NCI-H1930 (cell line): ENCODE measurements around the gene ARHGAP26.

Experiments
- DNase-seq, 2 experiments: peaks; one replicate each; lab custom pipeline; 2025; lab: John Stamatoyannopoulos, UW

The ARHGAP26 gene

DNA sequence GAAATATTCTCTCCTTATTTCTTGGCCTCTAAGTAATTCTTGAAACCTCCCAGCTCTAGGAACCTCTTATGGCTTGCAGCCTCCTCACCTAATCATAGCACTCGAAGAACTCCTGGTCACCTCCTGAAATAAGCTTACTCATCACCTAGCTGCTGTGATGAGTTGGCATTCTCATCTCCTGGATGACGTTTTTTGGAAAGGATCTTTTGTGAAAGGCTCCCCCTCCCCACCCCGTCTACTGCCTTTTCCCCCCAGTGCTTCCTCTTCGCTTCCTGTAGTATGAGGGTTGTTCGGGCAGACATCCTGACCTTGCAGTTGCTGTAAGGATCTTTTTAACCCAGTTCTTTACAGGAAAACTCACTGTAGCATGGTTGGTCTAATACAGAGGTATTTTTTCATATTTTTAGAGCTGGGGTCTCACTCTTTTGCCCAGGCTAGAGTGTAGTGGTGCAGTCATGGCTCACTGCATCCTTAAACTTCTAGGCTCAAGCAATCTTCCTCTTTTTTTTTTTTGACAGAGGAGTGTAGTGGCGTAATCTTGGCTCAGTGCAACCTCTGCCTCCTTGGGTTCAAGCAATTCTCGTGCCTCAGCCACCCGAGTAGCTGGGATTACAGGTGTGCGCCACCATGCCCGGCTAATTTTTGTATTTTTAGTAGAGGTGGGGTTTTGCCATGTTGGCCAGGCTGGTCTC, 41.8 kb downstream of the ARHGAP26 start:
- DNase-seq: no peak

DNA sequence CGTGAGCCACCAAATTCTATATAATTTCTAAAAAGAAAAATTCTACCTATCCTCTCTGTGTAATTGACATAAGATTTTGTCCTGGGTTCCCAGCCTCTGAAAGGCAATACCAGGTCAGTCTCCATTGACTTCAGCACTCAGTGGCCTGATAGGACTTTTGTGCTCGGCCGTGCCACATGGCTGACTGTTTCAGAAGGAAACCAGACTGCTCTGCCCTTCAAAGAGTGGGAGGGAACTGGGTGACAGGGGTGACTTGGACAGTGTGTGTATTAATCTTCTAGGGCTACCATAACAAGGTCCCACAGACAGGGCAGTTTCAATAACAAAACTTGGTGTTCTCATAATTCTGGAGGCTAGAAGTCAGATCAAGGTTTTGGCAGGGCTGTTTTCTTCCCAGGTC, 43.0 kb downstream of the ARHGAP26 start:
- DNase-seq: no peak

DNA sequence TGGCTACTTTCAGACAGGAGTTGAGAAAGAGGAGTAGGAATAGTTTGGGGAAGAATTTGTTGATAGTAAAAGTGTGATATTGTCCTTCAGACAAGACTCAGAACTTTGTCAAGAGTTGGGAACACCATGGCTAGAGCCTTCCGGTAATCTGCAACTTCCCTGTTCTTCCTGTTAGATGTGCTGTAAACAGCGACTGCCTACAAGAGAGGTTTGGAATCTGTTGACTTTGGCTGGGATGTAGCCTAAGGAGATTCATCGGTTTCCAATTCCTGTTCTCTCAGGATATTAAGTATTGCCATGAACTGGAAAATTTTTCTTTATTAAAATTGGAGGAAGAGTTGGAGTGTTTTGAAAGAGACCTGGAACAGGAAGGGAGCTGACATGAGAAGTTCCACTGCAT, 43.9 kb downstream of the ARHGAP26 start:
- DNase-seq: no peak

DNA sequence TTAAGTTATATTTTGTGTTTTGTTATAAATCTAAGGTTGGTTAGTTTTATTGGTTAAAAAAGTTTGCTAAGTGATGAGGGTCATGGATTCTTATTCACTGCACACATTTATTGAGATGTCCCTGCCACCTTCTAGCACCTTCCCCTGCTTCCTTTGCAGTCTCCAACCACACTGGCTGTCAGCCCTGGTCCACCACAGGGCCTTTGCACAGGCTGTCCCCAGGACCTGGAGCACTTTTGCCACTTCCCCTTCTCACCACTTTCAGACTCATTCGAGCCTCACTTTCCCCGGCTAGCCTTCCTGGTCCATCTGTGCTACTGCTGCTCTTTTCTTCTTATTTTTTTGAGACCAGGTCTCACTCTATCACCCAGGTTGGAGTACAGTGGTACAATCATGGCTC, 45.3 kb downstream of the ARHGAP26 start:
- DNase-seq: no peak

DNA sequence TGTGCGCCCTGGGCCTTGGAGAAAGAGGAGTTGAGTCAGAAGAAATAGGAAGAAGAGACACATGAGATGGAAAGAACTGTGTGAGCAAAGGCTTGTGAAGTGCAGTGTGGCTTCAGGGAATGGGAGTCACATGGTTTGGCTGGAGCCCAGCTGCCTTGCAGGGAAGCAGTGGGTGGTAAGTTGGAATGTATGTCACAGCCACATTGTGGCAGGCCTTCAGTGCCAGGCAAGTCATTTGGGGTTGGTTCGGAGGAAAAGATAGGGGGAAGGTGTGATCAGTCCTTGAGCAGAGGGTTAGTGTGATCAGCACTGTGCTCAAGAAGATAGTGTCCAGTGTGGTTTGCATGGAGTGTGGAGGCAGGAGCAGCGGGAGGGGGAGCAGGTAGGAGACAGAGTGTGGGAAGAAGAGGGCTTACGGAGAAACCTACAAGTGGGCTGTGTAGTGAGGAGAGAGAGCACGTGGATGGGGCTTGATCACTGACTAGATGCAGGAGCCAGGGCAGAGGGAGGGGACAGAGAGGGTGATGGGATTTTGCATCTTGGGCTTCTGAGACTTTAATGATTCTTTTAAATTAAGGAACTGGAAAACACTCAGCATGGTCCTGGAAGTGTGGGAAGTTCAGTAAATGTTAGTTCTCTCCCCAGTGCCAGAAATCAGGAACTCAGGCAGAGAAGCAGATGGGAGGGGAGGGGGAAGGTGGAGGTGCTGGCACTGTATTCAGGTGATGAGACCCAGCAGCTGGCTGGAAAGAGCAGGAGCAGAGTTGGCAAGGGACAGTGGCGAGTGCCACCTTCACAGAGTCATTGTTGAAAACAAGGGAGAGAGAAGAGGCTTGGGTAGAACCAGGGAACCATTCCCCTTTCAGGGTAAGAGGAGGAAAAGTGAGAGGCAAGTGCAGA, 46.6 kb downstream of the ARHGAP26 start:
- DNase-seq: no peak

DNA sequence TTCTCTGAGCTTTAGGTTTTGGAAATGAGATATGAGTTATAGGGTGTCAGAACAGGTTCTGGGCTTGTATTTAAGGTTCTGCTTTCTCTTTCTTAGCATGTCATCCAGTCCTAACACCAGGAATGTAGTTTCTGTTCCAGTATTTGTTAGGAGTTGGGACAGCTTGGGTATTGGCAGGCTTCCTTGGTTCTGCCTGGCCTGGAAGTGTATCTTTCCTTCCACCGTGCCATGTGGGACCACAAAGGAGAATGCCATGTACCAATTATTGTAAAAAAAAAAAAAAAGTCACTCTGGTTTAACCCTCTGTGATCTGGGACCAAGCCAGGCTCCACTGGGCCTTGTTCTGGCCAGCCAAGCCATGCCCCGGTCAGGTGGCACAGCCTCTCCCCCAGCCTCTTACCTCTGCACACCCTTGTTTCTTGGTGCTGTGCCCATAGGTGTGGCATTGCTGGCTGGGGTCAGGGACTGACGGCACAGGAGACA, 47.8 kb downstream of the ARHGAP26 start:
- DNase-seq: no peak

DNA sequence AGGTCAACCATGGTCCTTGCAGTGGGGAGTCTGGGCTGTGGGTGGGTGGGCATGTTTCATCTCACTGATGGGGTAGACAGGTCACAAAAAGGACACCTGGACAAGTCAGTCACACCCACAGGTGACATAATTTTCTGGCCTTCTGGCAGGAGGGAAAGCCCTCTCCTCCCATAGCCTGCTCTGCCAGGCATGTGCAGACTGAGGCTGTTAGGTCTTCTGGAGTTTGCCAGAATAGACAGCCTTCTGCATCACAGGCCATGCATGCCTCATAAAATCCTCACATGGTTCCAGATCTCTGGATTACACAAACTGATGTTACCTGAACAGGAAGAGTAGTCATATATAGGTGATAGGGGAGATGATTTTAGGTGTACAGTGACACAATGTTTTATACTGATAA, 49.1 kb downstream of the ARHGAP26 start:
- DNase-seq: no peak

DNA sequence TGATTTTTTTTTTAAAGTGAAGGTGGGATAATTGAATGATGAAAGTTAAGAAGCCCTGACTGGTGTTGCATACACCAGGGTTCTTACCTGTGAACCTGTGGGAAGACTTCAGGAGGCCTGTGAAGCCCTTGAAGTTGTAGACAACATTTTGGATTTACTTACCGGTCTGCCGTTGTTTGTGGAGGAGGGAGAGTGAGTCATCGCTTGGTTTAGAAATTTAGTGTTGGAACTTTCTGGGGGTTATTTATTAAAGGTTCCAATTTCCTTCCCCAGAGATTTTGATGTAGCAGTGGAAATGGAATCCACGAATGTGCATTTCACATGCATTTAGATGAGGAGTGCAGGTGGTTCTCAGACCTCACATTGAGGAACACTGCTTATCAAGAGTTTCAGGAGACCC, 49.6 kb downstream of the ARHGAP26 start:
- DNase-seq: no peak

DNA sequence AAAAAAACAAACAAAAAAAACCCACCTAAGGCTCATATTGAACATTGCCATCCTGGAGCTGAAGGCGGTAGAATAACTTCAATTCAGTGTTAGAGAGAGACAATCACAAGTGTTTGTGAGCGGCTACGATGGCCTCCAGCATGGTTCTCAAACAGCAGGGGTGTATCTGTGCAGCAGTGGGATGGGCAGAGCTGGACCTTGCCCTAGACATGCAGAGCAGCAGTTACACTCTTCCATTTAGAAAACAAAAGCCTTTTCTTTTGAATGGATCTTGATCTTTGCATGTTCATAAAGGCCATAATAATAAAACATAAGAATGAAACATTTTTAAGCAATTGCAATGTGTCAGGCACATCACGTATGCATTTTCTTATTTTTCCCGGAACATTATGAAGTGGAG, 50.3 kb downstream of the ARHGAP26 start:
- no peak for DNase-seq

DNA sequence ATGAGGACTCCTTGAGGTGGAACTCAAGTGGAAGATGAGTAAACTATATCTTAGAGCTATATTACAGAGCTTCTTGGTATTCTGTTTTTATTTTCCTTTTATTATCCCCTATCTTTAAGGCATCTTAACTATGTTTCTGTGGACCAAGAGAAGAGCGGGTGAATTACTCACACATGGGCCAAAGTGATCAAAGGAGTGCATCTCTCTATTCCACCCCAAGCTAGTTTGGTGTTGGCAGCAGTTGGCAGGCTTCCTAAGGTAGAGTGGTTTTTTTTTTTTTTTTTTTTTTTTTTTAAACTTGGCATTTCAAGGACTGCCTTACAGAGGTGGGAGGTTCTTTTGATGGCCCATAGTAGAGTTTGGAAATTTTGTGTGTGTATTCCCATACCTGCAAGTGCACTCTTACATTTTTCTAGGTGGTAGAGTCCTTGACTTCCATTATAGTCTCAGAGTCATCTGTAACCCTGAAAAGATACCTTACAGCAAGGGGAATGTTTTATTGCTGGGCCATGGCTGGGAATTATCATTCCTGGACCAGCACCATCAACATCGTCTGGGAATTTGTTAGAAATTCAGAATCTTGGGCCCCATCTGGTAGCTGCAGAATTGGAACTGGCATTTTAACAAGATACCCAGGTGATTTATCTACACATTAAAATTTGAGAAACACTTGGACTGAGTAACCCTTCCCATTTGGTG, 51.0 kb downstream of the ARHGAP26 start:
- DNase-seq: no peak

DNA sequence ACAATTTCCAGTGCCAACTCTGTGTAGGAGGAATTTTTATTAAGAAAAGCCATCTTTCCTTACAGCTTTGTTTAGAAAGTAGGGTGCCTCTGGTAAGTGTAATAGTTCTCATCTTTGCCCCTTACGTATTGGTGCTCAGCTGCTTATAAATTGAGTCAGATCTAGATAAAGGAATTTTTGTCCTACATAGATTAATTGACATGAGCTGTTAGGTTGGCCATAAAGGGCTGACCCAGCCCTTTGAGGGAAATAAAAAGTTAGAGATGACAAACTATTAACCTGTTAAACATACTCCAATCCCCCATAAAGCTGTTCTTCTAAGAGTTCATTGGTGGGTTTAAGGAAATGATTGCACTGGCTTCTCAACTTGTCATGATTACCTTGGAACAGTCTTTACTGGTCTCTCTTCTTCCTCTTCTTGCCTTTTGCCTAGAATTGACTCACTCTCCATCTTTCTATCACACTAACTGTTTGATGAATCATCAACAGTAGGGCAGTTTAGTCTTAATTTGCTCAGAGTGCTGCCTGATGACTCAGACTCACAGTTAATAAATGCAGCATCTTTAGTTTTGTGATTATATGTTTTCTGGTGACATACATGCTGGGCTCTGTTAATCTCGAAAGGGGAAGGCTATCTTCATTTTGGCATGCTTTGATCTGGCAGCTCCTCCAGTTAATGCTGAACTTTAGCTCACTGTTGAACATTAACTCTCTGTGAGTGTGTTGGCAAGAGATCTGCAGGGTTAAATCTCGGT, 51.7 kb downstream of the ARHGAP26 start:
- DNase-seq: no peak

DNA sequence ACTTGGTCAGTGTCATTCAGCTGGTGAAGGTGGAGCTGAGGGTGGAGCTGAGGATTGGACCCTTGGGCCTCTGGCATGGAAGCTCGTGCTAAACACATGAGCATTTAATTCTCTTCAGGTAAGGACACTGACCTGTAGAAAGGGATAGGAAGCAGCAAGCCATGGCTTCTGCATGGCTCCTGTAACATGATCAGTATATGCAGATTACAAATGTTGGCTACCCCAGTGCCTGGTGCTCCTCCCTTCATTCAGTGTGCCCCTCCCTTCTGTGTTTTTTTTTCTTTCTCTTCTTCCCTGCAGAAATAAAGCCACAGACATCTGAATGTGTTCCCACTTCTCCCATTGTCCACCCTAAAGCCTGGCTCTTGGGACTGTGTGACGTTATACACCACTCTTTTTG, 52.9 kb downstream of the ARHGAP26 start:
- no peak for DNase-seq

DNA sequence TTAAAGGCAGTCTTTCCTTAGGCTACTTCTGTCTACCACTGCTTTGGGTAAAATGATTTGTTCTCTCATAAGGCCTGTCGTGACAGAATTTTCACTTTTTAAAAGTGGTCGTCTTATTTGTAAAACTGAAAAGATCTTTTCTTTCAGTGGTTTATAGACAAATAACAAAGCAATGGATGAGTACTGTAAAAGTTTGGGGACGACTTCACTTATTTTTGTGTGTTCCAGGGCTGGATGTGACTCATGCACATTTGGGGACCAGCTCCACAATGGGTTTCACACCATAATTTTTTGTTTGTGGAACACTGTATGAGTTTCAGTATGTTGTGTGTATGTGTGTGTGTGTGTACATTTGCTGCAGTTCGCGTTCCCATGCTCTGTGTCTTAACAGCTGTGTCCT, 53.6 kb downstream of the ARHGAP26 start:
- DNase-seq: no peak

DNA sequence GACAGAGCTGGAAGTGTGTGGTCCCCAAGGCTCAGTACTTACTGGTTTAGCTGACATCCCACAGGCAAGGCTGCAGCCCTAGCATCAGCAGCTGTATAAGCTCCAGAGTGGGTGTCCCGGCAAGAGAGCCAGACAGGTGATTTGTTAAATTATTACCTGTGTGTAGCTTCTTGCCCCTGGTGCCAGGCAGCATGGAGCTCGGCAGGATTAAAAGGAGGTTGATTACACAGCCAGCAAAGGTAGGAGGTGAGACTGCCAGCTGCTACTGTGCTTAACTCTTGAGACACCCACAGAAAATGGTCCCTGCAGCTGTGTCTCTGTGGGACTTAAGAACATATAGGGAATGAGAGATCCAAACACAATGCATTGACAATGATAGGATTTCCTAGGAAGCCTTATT, 54.2 kb downstream of the ARHGAP26 start:
- DNase-seq: no peak

DNA sequence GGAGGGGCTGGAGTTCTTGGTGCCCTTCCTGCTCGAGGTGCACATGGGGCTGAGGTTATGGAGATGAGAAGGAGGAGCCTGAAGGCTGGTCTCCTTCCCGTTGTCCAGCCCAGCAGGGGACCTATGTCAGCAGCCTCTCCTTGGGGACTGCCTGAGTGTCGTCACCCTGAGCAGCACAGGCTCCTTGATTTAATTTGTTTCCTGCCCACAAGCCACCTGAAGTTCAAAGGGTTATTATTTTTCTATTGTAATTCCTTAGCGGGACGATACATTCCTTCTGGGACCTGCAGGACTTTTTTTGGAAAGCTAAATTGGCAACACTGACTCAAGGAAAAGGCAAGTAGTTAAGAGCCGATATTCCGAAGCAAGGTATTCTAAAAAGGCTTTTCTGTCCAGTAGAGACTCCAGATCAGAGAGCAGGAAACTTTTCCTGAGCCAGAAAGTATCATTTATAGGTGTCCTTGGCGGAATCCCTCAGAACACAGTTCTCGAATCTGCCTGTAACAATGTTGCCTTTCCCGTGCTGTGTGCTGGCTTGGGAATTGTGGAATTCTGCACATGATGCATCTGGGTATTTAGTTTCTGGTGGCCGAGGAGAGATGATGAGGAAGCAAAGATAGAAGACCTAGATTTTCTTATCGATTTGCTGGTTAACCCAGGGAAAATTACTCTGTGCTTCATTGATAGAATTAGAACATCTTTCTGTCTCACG, 55.4 kb downstream of the ARHGAP26 start:
- no peak for DNase-seq

DNA sequence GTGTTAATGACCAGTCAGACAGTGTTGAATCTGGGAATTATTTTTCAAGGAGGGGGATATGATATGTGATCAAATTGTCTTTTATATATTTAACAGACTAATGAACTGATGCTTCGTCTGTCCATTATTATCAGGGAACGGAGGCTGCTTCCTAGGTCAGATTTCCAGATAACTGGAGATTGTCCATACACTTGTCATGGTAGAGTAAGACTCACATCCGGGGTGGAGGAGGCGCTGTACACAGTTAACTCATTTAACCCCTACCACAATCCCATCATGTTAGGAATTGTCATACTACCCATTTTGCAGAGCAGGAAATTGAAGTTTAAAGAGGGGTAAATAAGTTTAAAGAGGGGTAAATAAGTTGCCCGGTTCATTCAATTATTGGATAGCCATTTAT, 55.9 kb downstream of the ARHGAP26 start:
- DNase-seq: no peak

DNA sequence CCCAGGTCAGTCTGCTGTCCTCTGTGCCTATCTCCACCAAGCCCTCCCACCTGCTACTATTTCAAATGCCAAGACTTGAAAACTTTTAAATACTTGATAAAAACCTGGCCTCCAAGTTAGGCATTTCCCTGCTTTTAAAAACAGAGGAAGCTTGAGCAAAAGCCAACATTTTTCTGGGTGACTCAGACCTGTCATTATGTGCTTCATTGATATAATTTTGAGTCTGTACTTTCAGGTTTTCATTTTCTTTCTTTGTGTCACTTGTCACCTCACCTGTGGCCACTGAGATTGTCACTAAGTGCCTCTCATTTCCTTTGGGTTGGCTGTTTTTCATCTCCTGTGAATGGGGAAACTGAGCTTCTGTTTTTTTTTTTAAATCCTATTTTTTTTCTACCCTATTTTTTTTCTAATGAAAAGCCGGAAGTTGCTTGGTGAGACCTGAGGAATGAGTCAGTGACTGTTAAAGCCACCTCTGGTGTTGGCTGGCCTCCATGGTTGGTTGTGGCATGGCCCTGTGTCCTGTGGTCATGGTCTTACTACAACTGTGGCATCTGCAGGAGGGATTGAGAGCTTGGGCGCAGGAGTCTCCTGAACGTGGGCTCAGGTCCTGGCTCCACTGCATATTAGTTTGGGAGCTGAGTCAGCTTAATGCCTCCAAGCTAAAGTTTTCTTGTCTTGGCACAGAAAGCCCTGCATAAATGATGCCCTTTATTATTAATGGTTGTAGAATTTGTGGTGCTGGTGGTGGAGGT, 56.7 kb downstream of the ARHGAP26 start:
- no peak for DNase-seq

DNA sequence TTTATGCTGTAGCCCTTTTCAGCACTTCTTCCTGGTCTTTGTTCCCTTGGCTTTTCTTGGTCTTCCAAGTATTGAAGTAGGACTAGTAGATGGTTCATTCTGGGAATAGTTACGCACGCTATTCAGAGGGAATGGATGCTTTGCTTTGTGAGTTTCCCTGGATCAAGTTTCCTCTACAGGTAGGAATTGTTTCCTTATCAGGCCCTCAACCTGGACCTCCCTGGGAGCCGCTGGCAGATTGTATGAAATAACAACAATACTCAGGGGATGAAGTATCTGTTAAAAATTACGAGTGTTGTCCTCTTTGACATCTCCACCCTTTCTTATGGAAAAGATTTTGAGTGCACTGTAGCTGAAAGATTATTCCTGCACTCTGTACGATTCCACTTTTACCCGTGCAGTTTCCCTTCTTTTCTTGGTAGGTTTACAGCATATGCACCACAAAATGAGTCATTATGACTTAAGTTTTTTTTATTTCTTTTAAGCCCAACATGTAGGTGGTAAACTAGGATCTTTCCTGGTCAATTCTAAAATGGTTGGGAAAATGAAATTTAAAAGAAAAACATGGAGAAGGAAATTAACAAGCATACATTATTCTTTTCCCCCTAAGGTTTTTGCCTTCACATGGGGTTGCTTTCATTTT, 57.9 kb downstream of the ARHGAP26 start:
- DNase-seq: no peak

DNA sequence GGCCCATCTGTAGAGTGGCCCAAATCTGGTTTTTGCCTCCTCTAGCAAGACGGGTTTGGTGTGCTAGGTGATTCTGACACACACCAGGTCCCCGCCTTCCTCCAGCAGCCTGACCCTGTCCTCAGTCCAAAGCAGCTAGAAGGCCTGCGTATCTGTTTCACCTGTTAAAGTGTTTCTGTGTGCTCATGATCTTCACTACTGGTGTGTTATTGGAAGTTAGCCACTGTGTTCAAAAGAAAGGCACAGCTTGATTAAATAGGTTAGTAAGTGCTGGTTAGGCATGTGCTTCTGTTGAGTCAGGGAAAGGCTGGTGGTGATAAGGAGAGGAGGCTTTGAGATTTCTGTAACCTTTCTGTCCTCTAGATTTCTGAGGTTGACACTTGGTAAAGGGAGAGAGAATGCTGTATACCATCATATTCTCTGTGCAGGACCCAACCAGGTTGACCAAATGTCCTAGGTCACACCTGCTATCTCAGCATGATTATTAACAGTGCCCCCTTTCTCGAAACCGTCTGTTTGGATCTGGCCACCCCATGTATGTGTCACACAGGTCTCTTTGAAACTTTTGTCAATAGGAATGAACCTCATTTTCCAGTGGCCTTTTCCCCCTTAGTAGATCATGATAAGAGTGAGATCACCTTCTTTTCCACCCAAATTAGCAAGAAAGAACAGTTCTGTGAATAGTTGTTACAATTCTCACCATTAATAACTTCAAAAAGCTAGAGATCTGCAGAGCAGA, 58.8 kb downstream of the ARHGAP26 start:
- no peak for DNase-seq
